C4-2B (cell line): ENCODE measurements around the gene GNL1.

Source experiments
- CTCF ChIP-seq: fragments of 450-650 bp; conservative IDR thresholded peaks from 2 replicates; pipeline ENCODE4 v1.5.1; 2017; ENCODE audit warnings: mild to moderate bottlenecking
- ZFX ChIP-seq: fragments of 450-650 bp; IDR thresholded peaks from 2 replicates; pipeline ENCODE4 v1.6.1; 2017

DNA sequence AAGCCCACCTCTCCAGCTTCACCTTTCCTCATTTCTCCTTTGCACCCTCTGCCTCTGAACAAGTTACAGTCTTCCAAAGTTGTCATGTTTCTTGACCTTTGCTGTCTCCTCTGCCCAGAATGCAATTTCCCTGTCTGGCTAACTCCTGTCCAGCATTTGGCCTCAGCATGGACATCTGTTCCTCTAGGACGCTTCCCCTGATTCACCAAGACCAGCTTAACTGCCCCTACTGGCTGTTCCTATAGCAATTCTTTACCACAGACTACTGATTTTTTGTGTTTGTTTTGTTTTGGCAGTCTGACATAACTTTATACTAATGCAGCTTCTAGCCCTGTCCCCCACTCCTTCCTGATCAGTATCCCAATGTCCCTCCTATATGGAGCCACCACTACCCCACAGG, 13.4 kb downstream of the GNL1 start:
- no peak; the same call in 1 of the 2 replicates for TF ChIP-seq CTCF
- TF ChIP-seq ZFX: no peak
